H9 (cell line): ENCODE measurements around the gene BRD7. TPM values are rescaled to one million over a fixed set of nuclear protein-coding genes. Genes with fewer than 3 reads are reported as not detected.
A peak's percentile ranks its signal among the peaks of the same experiment; 100 is the strongest.

ENCODE experiments used
- DNase-seq: peaks from one replicate; pipeline ENCODE4 v3.0.0-alpha.2; 2017
- H2AFZ ChIP-seq: one replicate; pipeline ENCODE4 v1.6.1; 2013; ENCODE audit warnings: mild to moderate bottlenecking, low read length, control low read depth, moderate library complexity
- H2AK5ac ChIP-seq: 2 replicates; pipeline ENCODE4 v1.6.1; 2013; ENCODE audit warnings: low read length, control low read depth, mixed read lengths; ENCODE audit not compliant: insufficient read length
- H2BK120ac ChIP-seq: one replicate; pipeline ENCODE4 v1.6.1; 2013; ENCODE audit warnings: low read depth, mild to moderate bottlenecking, low read length, control low read depth, inconsistent platforms; ENCODE audit not compliant: poor library complexity, severe bottlenecking
- H2BK12ac ChIP-seq: 2 replicates; pipeline ENCODE4 v1.6.1; 2013; ENCODE audit warnings: low read length, control low read depth, mixed read lengths, low read depth; ENCODE audit not compliant: insufficient read length
- H2BK15ac ChIP-seq: 2 replicates; pipeline ENCODE4 v1.6.1; 2013; ENCODE audit warnings: low read depth, low read length, control low read depth
- H2BK20ac ChIP-seq: one replicate; pipeline ENCODE4 v1.6.1; 2013; ENCODE audit warnings: low read depth, mild to moderate bottlenecking, low read length, control low read depth, inconsistent platforms; ENCODE audit not compliant: poor library complexity, severe bottlenecking
- H2BK5ac ChIP-seq: 2 replicates; pipeline ENCODE4 v1.6.1; 2013; ENCODE audit warnings: low read length, control low read depth, mixed read lengths; ENCODE audit not compliant: insufficient read length
- H3K14ac ChIP-seq: 2 replicates; pipeline ENCODE4 v1.6.1; 2013; ENCODE audit warnings: low read length, control low read depth; ENCODE audit not compliant: insufficient read depth
- H3K18ac ChIP-seq: 2 replicates; pipeline ENCODE4 v1.6.1; 2013; ENCODE audit warnings: low read depth, mild to moderate bottlenecking, mixed read lengths, low read length, control low read depth; ENCODE audit not compliant: insufficient read length
- H3K23ac ChIP-seq: 2 replicates; pipeline ENCODE4 v1.6.1; 2013; ENCODE audit warnings: low read length, control low read depth, mixed read lengths, low read depth; ENCODE audit not compliant: insufficient read length
- H3K23me2 ChIP-seq: 2 replicates; pipeline ENCODE4 v1.6.1; 2013; ENCODE audit warnings: low read depth, mild to moderate bottlenecking, mixed read lengths, low read length, control low read depth; ENCODE audit not compliant: insufficient read length, poor library complexity, severe bottlenecking
- H3K27ac ChIP-seq: 2 replicates; pipeline ENCODE4 v1.5.1; 2013; ENCODE audit warnings: low read length, control low read depth, mixed read lengths, low read depth; ENCODE audit not compliant: insufficient read length
- H3K27me3 ChIP-seq: 2 replicates; pipeline ENCODE4 v1.6.1; 2013; ENCODE audit warnings: low read length, control low read depth, inconsistent platforms; ENCODE audit not compliant: insufficient read depth
- H3K4ac ChIP-seq: 2 replicates; pipeline ENCODE4 v1.6.1; 2013; ENCODE audit warnings: low read depth, mild to moderate bottlenecking, control low read depth, inconsistent platforms, low read length, moderate library complexity
- H3K4me1 ChIP-seq: 2 replicates; pipeline ENCODE4 v1.6.1; 2013; ENCODE audit warnings: low read length, control low read depth, inconsistent platforms; ENCODE audit not compliant: insufficient read depth
- H3K4me2 ChIP-seq: 2 replicates; pipeline ENCODE4 v1.6.1; 2013; ENCODE audit warnings: low read length, control low read depth, mixed read lengths; ENCODE audit not compliant: insufficient read length, insufficient read depth
- H3K56ac ChIP-seq: 2 replicates; pipeline ENCODE4 v1.6.1; 2013; ENCODE audit warnings: low read depth, mild to moderate bottlenecking, mixed read lengths, low read length, control low read depth; ENCODE audit not compliant: insufficient read length
- H3K79me1 ChIP-seq: 2 replicates; pipeline ENCODE4 v1.6.1; 2013; ENCODE audit warnings: low read depth, mild to moderate bottlenecking, moderate library complexity, low read length, control low read depth, inconsistent platforms; ENCODE audit not compliant: insufficient read depth, poor library complexity, severe bottlenecking
- H3K79me2 ChIP-seq: 2 replicates; pipeline ENCODE4 v1.6.1; 2013; ENCODE audit warnings: low read length, control low read depth, inconsistent platforms; ENCODE audit not compliant: insufficient read depth
- H3K9ac ChIP-seq: 2 replicates; pipeline ENCODE4 v1.6.1; 2013; ENCODE audit warnings: low read length, control low read depth, mixed read lengths; ENCODE audit not compliant: insufficient read length; ENCODE audit errors: extremely low read depth
- H3K9me3 ChIP-seq: one replicate; pipeline ENCODE4 v1.6.1; 2013; ENCODE audit warnings: low read depth, low read length, inconsistent platforms; ENCODE audit not compliant: control insufficient read depth
- H3T11ph ChIP-seq: one replicate; pipeline ENCODE4 v1.6.1; 2013; ENCODE audit warnings: mild to moderate bottlenecking, low read length, control low read depth, inconsistent platforms
- H4K20me1 ChIP-seq: one replicate; pipeline ENCODE4 v1.6.1; 2013; ENCODE audit not compliant: control insufficient read depth, insufficient read length, insufficient read depth
- H4K5ac ChIP-seq: 2 replicates; pipeline ENCODE4 v1.6.1; 2013; ENCODE audit warnings: low read depth, mild to moderate bottlenecking, mixed read lengths, low read length, control low read depth; ENCODE audit not compliant: insufficient read length
- H4K8ac ChIP-seq: replicated peaks from 2 replicates; pipeline ENCODE4 v1.6.1; 2013; ENCODE audit warnings: low read length, control low read depth, mixed read lengths, low read depth; ENCODE audit not compliant: insufficient read length
- H4K91ac ChIP-seq: 2 replicates; pipeline ENCODE4 v1.6.1; 2013; ENCODE audit warnings: low read depth, mild to moderate bottlenecking, moderate library complexity, mixed read lengths, low read length, control low read depth; ENCODE audit not compliant: insufficient read length
- H3K27ac Mint-ChIP-seq, 3 experiments: 2 replicates in 2 of 3; 3 replicates in 1 of 3; pipeline ENCODE4 v1.8.0; 2020 to 2021; ENCODE audit warnings: mixed read lengths in 3 of 3, mild to moderate bottlenecking in 1 of 3, moderate library complexity in 1 of 3
- H3K27me3 Mint-ChIP-seq: 2 replicates; pipeline ENCODE4 v1.8.0; 2021; ENCODE audit warnings: low read depth, mild to moderate bottlenecking, moderate library complexity, mixed read lengths
- H3K36me3 Mint-ChIP-seq, 3 experiments: 2 replicates in 2 of 3; 3 replicates in 1 of 3; pipeline ENCODE4 v1.8.0; 2020 to 2021; ENCODE audit warnings: low read depth in 3 of 3, mixed read lengths in 3 of 3; ENCODE audit not compliant: insufficient read depth in 1 of 3
- H3K4me1 Mint-ChIP-seq, 2 experiments: 2 replicates each; pipeline ENCODE4 v1.8.0; 2020; ENCODE audit warnings: mixed read lengths in 2 of 2
- H3K4me3 Mint-ChIP-seq, 2 experiments: 2 replicates in 1 of 2; 3 replicates in 1 of 2; pipeline ENCODE4 v1.8.0; 2020 to 2021; ENCODE audit warnings: mild to moderate bottlenecking in 2 of 2, mixed read lengths in 2 of 2, moderate library complexity in 1 of 2
- H3K9me3 Mint-ChIP-seq, 2 experiments: 2 replicates in 1 of 2; 3 replicates in 1 of 2; pipeline ENCODE4 v1.8.0; 2020; ENCODE audit warnings: mild to moderate bottlenecking in 2 of 2, mixed read lengths in 2 of 2, moderate library complexity in 1 of 2
- WGBS: extraction: QIAGEN DNeasy Blood & Tissue Kit; methylation state at CpG from one replicate; pipeline ENCODE4 v1.1.7; 2013; ENCODE audit warnings: missing lambda C conversion rate, low lambda C conversion rate, mixed read lengths; ENCODE audit not compliant: insufficient read length; ENCODE audit errors: extremely low coverage; 5-methylcytosine and 5-hydroxymethylcytosine counted together
- total RNA-seq: library from RNA; stranded (reverse); gene quantifications from 2 replicates; pipeline ENCODE4 v1.2.1, GENCODE V29; 2021
- TF ChIP-seq, protein P1 (sequence below): fragments of 200-600 bp; sonication (generic); conservative IDR thresholded peaks from 3 replicates; pipeline ENCODE4 v1.8.0; 2021; ENCODE audit warnings: antibody characterized with exemption, mild to moderate bottlenecking

BRD7 gene
- total RNA-seq, 1 experiment from 2014 or later = 112 TPM

DNA sequence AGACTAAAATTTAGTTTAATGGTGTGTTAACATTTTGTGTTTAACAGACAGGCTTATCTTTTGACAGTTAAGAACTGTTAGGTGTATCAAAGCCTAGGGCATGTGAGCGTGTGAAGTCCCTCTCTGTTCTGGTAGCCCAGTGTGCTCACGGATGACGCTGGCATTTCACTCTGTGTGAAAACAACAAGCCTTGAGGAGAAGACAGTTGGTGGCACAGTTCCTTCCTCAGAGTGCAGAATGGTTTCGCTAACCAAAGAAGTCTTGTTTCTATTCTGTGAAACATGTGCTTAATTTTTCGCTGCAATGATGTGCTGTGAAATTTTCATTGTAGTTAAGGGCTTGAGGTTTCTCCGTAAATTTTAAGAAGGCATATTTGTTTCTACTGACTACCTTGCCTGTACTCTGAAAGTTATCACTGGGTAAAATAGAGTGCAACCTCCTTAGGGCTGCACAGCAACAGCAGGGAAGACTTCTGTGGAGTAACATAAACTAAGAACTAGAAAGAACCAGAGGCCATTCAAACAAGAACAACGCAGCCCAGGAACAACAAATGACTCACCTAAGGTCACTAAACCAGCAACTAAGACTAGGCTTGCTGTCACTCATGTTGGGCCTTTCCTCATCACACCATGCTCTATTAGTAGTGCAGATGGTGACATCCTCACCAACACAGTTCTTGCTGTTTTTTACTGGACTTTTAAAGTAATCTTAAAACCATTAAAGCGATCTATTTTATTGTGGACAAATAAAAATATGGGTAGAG is 33.4 kb downstream of the BRD7 start:
- H3K56ac ChIP-seq = no peak overlapping the region
- H3K4me2 ChIP-seq = no peak overlapping the region
- no peak overlapping the region for H2BK15ac ChIP-seq
- H3K4me1 ChIP-seq = no peaks in the 10 kb centered on the region
- no peaks in the 10 kb centered on the region for H3K27me3 ChIP-seq
- H4K91ac ChIP-seq = no peak overlapping the region
- H2AFZ ChIP-seq = no peak overlapping the region
- no peak overlapping the region for H2BK120ac ChIP-seq
- H3K14ac ChIP-seq = no peak overlapping the region
- no peak overlapping the region for H4K5ac ChIP-seq
- no peaks in the 10 kb centered on the region for H3K23me2 ChIP-seq
- no peak overlapping the region for H3K4me3 Mint-ChIP-seq
- H2AK5ac ChIP-seq = no peak overlapping the region
- no peak overlapping the region for H3K27ac ChIP-seq
- H4K20me1 ChIP-seq = no peaks in the 10 kb centered on the region
- H3K79me2 ChIP-seq = no peaks in the 10 kb centered on the region; the same call in 1 of the 2 replicates
- TF ChIP-seq, protein P1, sequence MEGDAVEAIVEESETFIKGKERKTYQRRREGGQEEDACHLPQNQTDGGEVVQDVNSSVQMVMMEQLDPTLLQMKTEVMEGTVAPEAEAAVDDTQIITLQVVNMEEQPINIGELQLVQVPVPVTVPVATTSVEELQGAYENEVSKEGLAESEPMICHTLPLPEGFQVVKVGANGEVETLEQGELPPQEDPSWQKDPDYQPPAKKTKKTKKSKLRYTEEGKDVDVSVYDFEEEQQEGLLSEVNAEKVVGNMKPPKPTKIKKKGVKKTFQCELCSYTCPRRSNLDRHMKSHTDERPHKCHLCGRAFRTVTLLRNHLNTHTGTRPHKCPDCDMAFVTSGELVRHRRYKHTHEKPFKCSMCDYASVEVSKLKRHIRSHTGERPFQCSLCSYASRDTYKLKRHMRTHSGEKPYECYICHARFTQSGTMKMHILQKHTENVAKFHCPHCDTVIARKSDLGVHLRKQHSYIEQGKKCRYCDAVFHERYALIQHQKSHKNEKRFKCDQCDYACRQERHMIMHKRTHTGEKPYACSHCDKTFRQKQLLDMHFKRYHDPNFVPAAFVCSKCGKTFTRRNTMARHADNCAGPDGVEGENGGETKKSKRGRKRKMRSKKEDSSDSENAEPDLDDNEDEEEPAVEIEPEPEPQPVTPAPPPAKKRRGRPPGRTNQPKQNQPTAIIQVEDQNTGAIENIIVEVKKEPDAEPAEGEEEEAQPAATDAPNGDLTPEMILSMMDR = no peak
- no peak overlapping the region for H3K9ac ChIP-seq
- no peaks in the 10 kb centered on the region; a peak in 1 of 5 replicates for H3K9me3 Mint-ChIP-seq
- H3K9me3 ChIP-seq = no peaks in the 10 kb centered on the region
- H3K23ac ChIP-seq = no peak overlapping the region
- H3K27me3 Mint-ChIP-seq = no peaks in the 10 kb centered on the region
- no CpG with 5 or more reads among the region's 8 CpGs for WGBS
- no peak overlapping the region for H2BK5ac ChIP-seq
- no peaks in the 10 kb centered on the region for H3K79me1 ChIP-seq
- no peak overlapping the region for H3K18ac ChIP-seq
- no peak overlapping the region for H4K8ac ChIP-seq
- H3K27ac Mint-ChIP-seq = peak overlapping the region in 2 of 3 experiments; percentile 46 to 47; a peak in 1 of 7 replicates
- H2BK12ac ChIP-seq = no peak overlapping the region
- peaks cover under 1 to 1% of the 10 kb centered on the region in 2 experiments; a peak in 3 of 4 replicates for H3K4me1 Mint-ChIP-seq
- peaks cover 14 to 62% (median 48%) of the 10 kb centered on the region in 3 experiments; a peak in 6 of 7 replicates for H3K36me3 Mint-ChIP-seq
- no peak overlapping the region for H3K4ac ChIP-seq
- H3T11ph ChIP-seq = no peak overlapping the region
- no peak overlapping the region for H2BK20ac ChIP-seq
- no peak for DNase-seq
